ENCODE results near the gene ADO. TPM values are rescaled to one million over a fixed set of nuclear protein-coding genes. Genes with fewer than 3 reads are reported as not detected.

Gene ADO
- total RNA-seq, 1 experiment from 2014 or later = 26.2 TPM

GRCh38 chr10:62817766-62818425, 13.4 kb downstream of the ADO start:
- Histone ChIP-seq H2AFZ (ENCODE audit: low read depth, low read length, poor library complexity, severe bottlenecking) (peak overlapping the region; percentile 96), H3K9me3 (ENCODE audit: control insufficient read depth in 1 of 2, insufficient read depth in 1 of 2, low read depth in 1 of 2, low read length in 2 of 2) (no peaks in the 10 kb centered on the region), H3K4me3 (replicated peaks in 1 of 2; ENCODE audit: low read depth in 1 of 2, low read length in 2 of 2) (peak overlapping the region; percentile 59 to 62), H3K4me2 (ENCODE audit: low read length) (peak overlapping the region; percentile 94), H3K27me3 (ENCODE audit: insufficient read depth, low read length) (no peaks in the 10 kb centered on the region), H3K9ac (ENCODE audit: low read length) (peak overlapping the region; percentile 56), H3K36me3 (ENCODE audit: control insufficient read depth in 1 of 2, insufficient read depth in 2 of 2, low read length in 2 of 2) (no peaks in the 10 kb centered on the region), H4K20me1 (ENCODE audit: insufficient read depth) (no peaks in the 10 kb centered on the region), H3K27ac (ENCODE audit: low read depth, low read length) (no peak overlapping the region; the same call in 1 of the 2 replicates), H3K4me1 (ENCODE audit: control insufficient read depth in 1 of 2, insufficient read depth in 2 of 2, low read length in 2 of 2) (peaks cover 9 to 34% of the 10 kb centered on the region in 2 experiments), H3K9me2 (ENCODE audit: insufficient read depth) (no peaks in the 10 kb centered on the region), H3K79me2 (ENCODE audit: insufficient read depth, low read length) (no peaks in the 10 kb centered on the region)
- POLR2A ChIA-PET = interaction anchor here (0.6 to 2.3 kb wide), 5 partner anchors 13 to 900 kb away, joined by 3 to 9 read pairs (median 5); partner anchors contain the start of gene ADO
- DNase-seq (ENCODE audit: low read depth, low spot score) (peak; percentile 56), ATAC-seq (peak; percentile 74)
- BruUV-seq (replicated peaks) = no TSS peak
- CTCF ChIA-PET = interaction anchor here (0.6 to 3.9 kb wide), 19 partner anchors 10 to 1687 kb away, joined by 3 to 71 read pairs (median 3); partner anchors contain the start of gene ADO
- intact Hi-C loops (cut with micrococcal nuclease) = loop anchor here (1.0 to 5.0 kb wide), 7 partner anchors 208 to 894 kb away; partner anchors contain the start of gene NRBF2
- RAD21 ChIA-PET (ENCODE audit: low non-redundant PET in 1 of 2, low total read pairs in 2 of 2, uncharacterized antibody in 2 of 2, unreplicated experiment in 2 of 2) = interaction anchor here (0.5 to 1.5 kb wide), 7 partner anchors 207 to 349 kb away, joined by 3 to 8 read pairs (median 4); no protein-coding TSS in a partner anchor
- TF ChIP-seq POLR2AphosphoS5 (IDR thresholded peaks at IDR 0.05; ENCODE audit: low read depth, low read length) (0 out of 2 replicates have a peak, but pooled peaks have one; percentile 28), SRF (IDR thresholded peaks at IDR 0.05; ENCODE audit: low read depth) (0 out of 2 replicates have a peak, but pooled peaks have one; percentile 28), CTCF (IDR thresholded peaks at IDR 0.05 in 2 of 3, conservative IDR thresholded peaks at IDR 0.05 in 1 of 3; ENCODE audit: borderline replicate concordance in 1 of 3, insufficient read depth in 1 of 3, low read depth in 2 of 3, low read length in 2 of 3) (peak; percentile 63 to 80 (median 68)), TCF7L2 (IDR thresholded peaks at IDR 0.05; ENCODE audit: borderline replicate concordance, extremely low read depth, insufficient read depth, insufficient read length) (no peak), ZNF274 (IDR thresholded peaks at IDR 0.05; ENCODE audit: low read depth, low read length) (no peak), ZBTB33 (IDR thresholded peaks at IDR 0.05; ENCODE audit: extremely low read depth, insufficient replicate concordance, low read length) (no peak), POLR2A (IDR thresholded peaks at IDR 0.05; ENCODE audit: borderline replicate concordance, extremely low read depth, insufficient read depth, insufficient read length) (no peak), ATF3 (IDR thresholded peaks at IDR 0.05) (no peak), EGR1 (IDR thresholded peaks at IDR 0.05; ENCODE audit: low read depth) (no peak), SP1 (IDR thresholded peaks at IDR 0.05; ENCODE audit: low read depth) (no peak), JUND (IDR thresholded peaks at IDR 0.05) (no peak), RAD21 (IDR thresholded peaks at IDR 0.05; ENCODE audit: low read depth) (peak; percentile 79), CEBPB (IDR thresholded peaks at IDR 0.05; ENCODE audit: low read depth) (no peak), REST (IDR thresholded peaks at IDR 0.05; ENCODE audit: low read depth) (no peak), SIN3A (IDR thresholded peaks at IDR 0.05; ENCODE audit: low read depth) (no peak), ZFX (IDR thresholded peaks at IDR 0.05) (peak; percentile 49; the same call in 1 of the 2 replicates), ELF1 (IDR thresholded peaks at IDR 0.05; ENCODE audit: borderline replicate concordance, low read depth) (no peak), YY1 (IDR thresholded peaks at IDR 0.05; ENCODE audit: extremely low read depth, insufficient replicate concordance, low read depth, low read length) (no peak)
